HAP-1 (cell line): ENCODE data around the gene NTRK2.

Experiments used
- DNase-seq, 2 experiments: peaks; one replicate each; pipeline ENCODE4 v3.0.0-alpha.2; 2016 to 2020; ENCODE audit warnings: low spot score in 2 of 2
- H3K27me3 ChIP-seq: fragments of 250-450 bp; sonication (Bioruptor Pico); 2 replicates; pipeline ENCODE4 v1.5.1; 2020; ENCODE audit warnings: low read depth, mild to moderate bottlenecking, moderate library complexity
- H3K36me3 ChIP-seq: fragments of 250-450 bp; sonication (Bioruptor Pico); replicated peaks from 2 replicates; pipeline ENCODE4 v1.5.1; 2020; ENCODE audit warnings: mild to moderate bottlenecking
- H3K4me1 ChIP-seq: fragments of 250-450 bp; sonication (Bioruptor Pico); 2 replicates; pipeline ENCODE4 v1.5.1; 2020; ENCODE audit warnings: mild to moderate bottlenecking
- H3K4me3 ChIP-seq: fragments of 250-450 bp; sonication (Bioruptor Pico); 2 replicates; pipeline ENCODE4 v1.5.1; 2020; ENCODE audit warnings: mild to moderate bottlenecking, moderate library complexity
- H3K9me3 ChIP-seq: fragments of 250-450 bp; sonication (Bioruptor Pico); 2 replicates; pipeline ENCODE4 v1.5.1; 2020; ENCODE audit warnings: mild to moderate bottlenecking, moderate library complexity
- in situ Hi-C: fragments of 300-500 bp; cut with MboI; formaldehyde crosslinking; loops from 3 replicates; pipeline ENCODE4 v1.14.3; 2020; ENCODE audit warnings: low sequenced_read_pairs, inconsistent platforms, mixed read lengths

The NTRK2 gene

GRCh38 chr9:84988621-84989020 is 319.1 kb downstream of the NTRK2 start:
- no peak for DNase-seq
- no peak overlapping the region for H3K4me3 ChIP-seq
- in situ Hi-C loops = no loop called here
- H3K4me1 ChIP-seq = no peaks in the 10 kb centered on the region
- H3K9me3 ChIP-seq = no peaks in the 10 kb centered on the region
- no peaks in the 10 kb centered on the region for H3K36me3 ChIP-seq
- peaks cover 8% of the 10 kb centered on the region; the same call in 1 of the 2 replicates for H3K27me3 ChIP-seq

- no peak for DNase-seq
Measured at GRCh38 chr9:84990416-84990815, 320.9 kb downstream of the NTRK2 start.

GRCh38 chr9:84990850-84991513 is 321.5 kb downstream of the NTRK2 start:
- Histone ChIP-seq H3K9me3 (no peaks in the 10 kb centered on the region), H3K4me3 (no peak overlapping the region), H3K27me3 (peaks cover under 1% of the 10 kb centered on the region; the same call in 1 of the 2 replicates), H3K36me3 (no peaks in the 10 kb centered on the region), H3K4me1 (no peaks in the 10 kb centered on the region)
- no peak for DNase-seq
- in situ Hi-C loops = no loop called here

More at GRCh38 chr9:84990416-84990815, 320.9 kb downstream of the NTRK2 start:
- in situ Hi-C loops = no loop called here
- Histone ChIP-seq H3K27me3 (peaks cover 4% of the 10 kb centered on the region; the same call in 1 of the 2 replicates), H3K4me3 (no peak overlapping the region), H3K36me3 (no peaks in the 10 kb centered on the region), H3K9me3 (no peaks in the 10 kb centered on the region), H3K4me1 (no peaks in the 10 kb centered on the region)

GRCh38 chr9:84991514-84991870 is 322.0 kb downstream of the NTRK2 start:
- H3K4me3 ChIP-seq = no peak overlapping the region
- H3K27me3 ChIP-seq = no peaks in the 10 kb centered on the region; the same call in 1 of the 2 replicates
- H3K4me1 ChIP-seq = no peaks in the 10 kb centered on the region
- H3K9me3 ChIP-seq = no peaks in the 10 kb centered on the region
- in situ Hi-C loops = no loop called here
- H3K36me3 ChIP-seq = no peaks in the 10 kb centered on the region
- DNase-seq = no peak

- Histone ChIP-seq H3K27me3 (no peaks in the 10 kb centered on the region; the same call in 1 of the 2 replicates), H3K36me3 (no peaks in the 10 kb centered on the region), H3K4me1 (no peaks in the 10 kb centered on the region), H3K4me3 (no peak overlapping the region), H3K9me3 (no peaks in the 10 kb centered on the region)
- DNase-seq = no peak
- in situ Hi-C loops = no loop called here
Measured at GRCh38 chr9:84992381-84992780, 322.9 kb downstream of the NTRK2 start.

GRCh38 chr9:84993105-84993504 is 323.6 kb downstream of the NTRK2 start:
- Histone ChIP-seq H3K36me3 (no peaks in the 10 kb centered on the region), H3K4me1 (no peaks in the 10 kb centered on the region), H3K4me3 (no peak overlapping the region), H3K9me3 (no peaks in the 10 kb centered on the region), H3K27me3 (no peaks in the 10 kb centered on the region; the same call in 1 of the 2 replicates)
- no peak for DNase-seq
- in situ Hi-C loops = no loop called here

GRCh38 chr9:84996029-84996428 is 326.5 kb downstream of the NTRK2 start:
- Histone ChIP-seq H3K36me3 (no peaks in the 10 kb centered on the region), H3K9me3 (no peaks in the 10 kb centered on the region), H3K27me3 (no peaks in the 10 kb centered on the region), H3K4me3 (no peak overlapping the region), H3K4me1 (no peaks in the 10 kb centered on the region)
- in situ Hi-C loops = no loop called here
- peak in 1 of 2 experiments; percentile 2 for DNase-seq

- H3K9me3 ChIP-seq = no peaks in the 10 kb centered on the region
- no peaks in the 10 kb centered on the region for H3K36me3 ChIP-seq
- no peak for DNase-seq
- H3K27me3 ChIP-seq = no peaks in the 10 kb centered on the region
- in situ Hi-C loops = no loop called here
- H3K4me3 ChIP-seq = no peak overlapping the region
- H3K4me1 ChIP-seq = no peaks in the 10 kb centered on the region
Measured at GRCh38 chr9:84996716-84997115, 327.2 kb downstream of the NTRK2 start.

GRCh38 chr9:84997472-84997871 is 327.9 kb downstream of the NTRK2 start:
- Histone ChIP-seq H3K4me3 (no peak overlapping the region), H3K27me3 (no peaks in the 10 kb centered on the region), H3K9me3 (no peaks in the 10 kb centered on the region), H3K4me1 (no peaks in the 10 kb centered on the region), H3K36me3 (no peaks in the 10 kb centered on the region)
- in situ Hi-C loops = no loop called here
- no peak for DNase-seq

GRCh38 chr9:84998639-84999038 is 329.1 kb downstream of the NTRK2 start:
- H3K9me3 ChIP-seq = no peaks in the 10 kb centered on the region
- no peaks in the 10 kb centered on the region for H3K27me3 ChIP-seq
- H3K4me3 ChIP-seq = no peak overlapping the region
- no peaks in the 10 kb centered on the region for H3K36me3 ChIP-seq
- no peaks in the 10 kb centered on the region for H3K4me1 ChIP-seq
- DNase-seq = no peak
- in situ Hi-C loops = no loop called here

GRCh38 chr9:84999788-85000187 is 330.3 kb downstream of the NTRK2 start:
- H3K4me1 ChIP-seq = no peaks in the 10 kb centered on the region
- in situ Hi-C loops = no loop called here
- no peaks in the 10 kb centered on the region for H3K36me3 ChIP-seq
- H3K27me3 ChIP-seq = no peaks in the 10 kb centered on the region
- H3K4me3 ChIP-seq = no peak overlapping the region
- no peak for DNase-seq
- no peaks in the 10 kb centered on the region for H3K9me3 ChIP-seq

- H3K4me3 ChIP-seq = no peak overlapping the region
- H3K36me3 ChIP-seq = no peaks in the 10 kb centered on the region
- H3K4me1 ChIP-seq = no peaks in the 10 kb centered on the region
- H3K27me3 ChIP-seq = no peaks in the 10 kb centered on the region
- in situ Hi-C loops = no loop called here
- DNase-seq = no peak
- no peaks in the 10 kb centered on the region for H3K9me3 ChIP-seq
Measured at GRCh38 chr9:85001925-85002324, 332.4 kb downstream of the NTRK2 start.

GRCh38 chr9:85004818-85005413 is 335.4 kb downstream of the NTRK2 start:
- no peaks in the 10 kb centered on the region for H3K27me3 ChIP-seq
- in situ Hi-C loops = no loop called here
- H3K4me1 ChIP-seq = no peaks in the 10 kb centered on the region
- no peak overlapping the region for H3K4me3 ChIP-seq
- no peaks in the 10 kb centered on the region for H3K9me3 ChIP-seq
- H3K36me3 ChIP-seq = no peaks in the 10 kb centered on the region
- no peak for DNase-seq

- Histone ChIP-seq H3K4me1 (no peaks in the 10 kb centered on the region), H3K9me3 (no peaks in the 10 kb centered on the region), H3K36me3 (no peaks in the 10 kb centered on the region), H3K27me3 (no peaks in the 10 kb centered on the region), H3K4me3 (no peak overlapping the region)
- no peak for DNase-seq
- in situ Hi-C loops = no loop called here
Measured at GRCh38 chr9:85007748-85008147, 338.2 kb downstream of the NTRK2 start.
